ENCODE data around the gene ZC3H10.

The ZC3H10 gene

DNA sequence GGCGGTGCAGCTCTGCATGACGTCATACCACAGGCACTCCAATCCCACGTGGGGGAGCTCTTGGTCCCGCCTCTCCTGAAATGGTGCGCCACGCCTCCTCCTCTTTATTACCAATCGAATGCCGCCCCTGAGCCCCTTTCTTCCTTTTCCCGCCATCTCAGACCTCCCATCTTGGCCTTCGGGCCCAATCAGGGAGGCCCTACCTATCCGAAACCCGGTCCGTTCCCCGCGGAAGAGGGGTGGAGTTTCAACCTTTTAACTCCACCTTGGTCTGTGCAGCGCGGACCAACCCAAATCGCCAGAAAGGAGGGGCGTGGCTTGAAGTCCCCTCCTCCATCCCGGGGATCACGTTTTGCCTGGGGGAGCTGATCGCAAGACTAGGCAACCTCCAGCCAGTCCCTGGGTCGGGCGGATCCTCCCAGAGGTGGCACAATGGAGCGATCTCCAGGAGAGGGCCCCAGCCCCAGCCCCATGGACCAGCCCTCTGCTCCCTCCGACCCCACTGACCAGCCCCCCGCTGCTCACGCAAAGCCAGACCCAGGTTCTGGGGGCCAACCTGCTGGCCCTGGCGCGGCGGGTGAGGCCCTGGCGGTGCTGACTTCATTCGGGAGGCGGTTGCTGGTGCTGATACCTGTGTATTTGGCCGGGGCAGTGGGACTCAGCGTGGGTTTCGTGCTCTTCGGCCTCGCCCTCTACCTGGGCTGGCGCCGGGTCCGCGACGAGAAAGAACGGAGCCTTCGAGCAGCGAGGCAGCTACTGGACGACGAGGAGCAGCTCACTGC lies 10.0 kb downstream of the ZC3H10 start, which contains the start of gene ESYT1:
ESYT1 (plus strand) TSS at position 380 of the 782 bp plus-strand sequence; CDS start at position 433, 53 bp downstream.
- peak; percentile 89 to 96 for DNase-seq (ENCODE audit: low read depth in 2 of 2)

DNA sequence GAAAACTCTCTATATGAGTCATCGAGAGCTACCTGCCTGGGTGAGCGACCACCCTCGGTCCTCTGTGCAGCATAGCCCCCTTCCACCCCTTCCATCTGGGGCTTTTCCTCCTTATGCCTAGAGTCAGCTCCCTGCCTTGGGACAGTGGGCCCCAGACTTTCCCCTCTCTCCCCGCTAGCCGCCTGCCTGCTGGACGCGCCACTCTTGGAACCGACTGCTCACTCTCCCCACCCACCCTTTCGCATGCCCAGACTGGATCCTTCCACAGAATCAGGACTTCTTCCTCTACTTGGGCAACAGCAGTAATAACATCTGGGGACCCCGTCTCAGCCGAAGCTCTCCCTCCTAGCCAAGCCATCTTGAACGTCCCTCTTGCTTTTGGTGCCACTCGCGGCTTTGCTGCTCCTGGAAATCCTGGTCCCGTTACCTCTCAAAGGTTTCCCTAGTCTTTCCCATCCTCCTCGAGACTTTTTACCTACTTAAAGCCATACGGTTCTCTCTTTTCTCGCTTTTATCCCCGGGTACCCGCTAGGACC lies 10.7 kb downstream of the ZC3H10 start:
- DNase-seq (ENCODE audit: low read depth in 2 of 2), result no peak

DNA sequence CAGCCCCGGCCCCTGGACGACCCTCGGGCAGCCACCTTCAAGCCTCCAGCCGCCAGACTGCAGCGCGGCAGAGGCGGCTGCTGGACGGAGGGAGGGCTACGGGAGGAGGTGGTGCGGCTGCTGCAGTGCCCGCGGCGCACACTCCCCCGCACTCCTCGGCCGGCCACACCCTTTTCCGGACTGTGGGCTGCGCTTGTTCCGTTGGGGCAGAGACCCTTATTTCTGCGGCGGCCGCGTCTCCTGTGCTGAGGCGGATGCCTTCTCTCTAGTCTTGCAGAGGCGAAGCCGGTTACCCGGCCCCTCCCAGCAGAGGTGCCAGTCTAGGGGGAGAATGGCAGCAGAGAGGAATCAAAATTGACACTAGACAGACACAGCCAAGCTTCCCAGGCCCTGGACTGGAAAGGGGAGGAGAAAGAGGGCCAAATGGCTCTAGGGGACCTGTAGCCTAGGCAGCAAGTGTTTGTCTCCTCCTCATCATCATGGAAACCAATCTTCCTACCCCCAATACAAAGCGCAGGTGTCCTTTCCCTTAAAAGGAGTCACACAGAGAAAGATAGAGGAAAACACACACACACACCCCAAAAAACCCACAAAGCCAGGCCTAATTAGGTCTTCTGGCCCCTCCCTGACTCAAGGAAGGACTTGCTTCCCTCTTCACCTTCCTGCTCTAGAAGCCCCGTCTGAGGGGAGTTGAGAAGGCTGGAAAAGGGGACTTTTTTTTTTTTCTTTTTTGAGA lies 11.3 kb downstream of the ZC3H10 start:
- peak; percentile 34 to 55 for DNase-seq (ENCODE audit: low read depth in 2 of 2)

DNA sequence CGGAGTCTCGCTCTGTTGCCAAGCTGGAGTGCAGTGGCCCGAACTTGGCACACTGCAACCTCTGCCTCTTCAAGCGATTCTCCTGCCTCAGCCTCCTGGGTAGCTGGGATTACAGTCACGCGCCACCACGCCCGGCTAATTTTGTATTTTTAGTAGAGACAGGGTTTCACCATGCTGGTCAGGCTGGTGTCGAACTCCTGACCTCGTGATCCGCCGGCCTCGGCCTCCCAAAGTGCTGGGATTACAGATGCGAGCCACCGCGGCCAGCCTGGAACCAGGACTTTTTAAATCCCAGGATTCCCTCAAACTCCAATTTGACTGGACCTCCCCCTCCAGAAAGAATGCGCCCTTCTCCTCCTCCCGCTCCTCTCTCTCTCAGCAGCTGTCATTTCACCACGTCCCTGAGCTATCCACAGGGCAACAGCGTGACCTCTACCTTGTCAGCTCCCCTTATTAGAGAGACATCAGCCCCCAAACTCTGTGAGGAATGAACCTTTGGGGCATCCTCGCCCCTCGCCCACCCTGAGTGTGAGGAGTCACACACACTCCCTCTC lies 12.0 kb downstream of the ZC3H10 start:
- DNase-seq (ENCODE audit: low read depth in 2 of 2), result no peak

DNA sequence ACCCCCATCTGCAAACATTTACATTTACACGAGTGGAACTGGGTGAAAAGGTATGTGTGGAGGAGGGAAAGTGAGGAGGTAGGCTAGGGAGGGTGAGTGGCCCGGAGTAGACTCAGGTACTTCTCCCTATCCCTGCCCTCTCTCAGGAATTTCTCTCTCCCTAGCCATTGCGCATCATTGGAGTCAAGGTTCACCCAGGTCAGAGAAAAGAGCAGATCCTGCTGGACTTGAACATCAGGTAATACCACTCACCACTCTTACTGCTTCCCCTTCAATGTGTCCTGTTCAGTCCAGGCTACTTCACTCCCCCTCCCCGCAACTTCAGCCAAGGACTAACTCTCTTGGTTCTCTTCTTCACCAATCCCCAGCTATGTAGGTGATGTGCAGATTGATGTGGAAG lies 12.8 kb downstream of the ZC3H10 start:
- DNase-seq (ENCODE audit: low read depth in 2 of 2), result no peak

DNA sequence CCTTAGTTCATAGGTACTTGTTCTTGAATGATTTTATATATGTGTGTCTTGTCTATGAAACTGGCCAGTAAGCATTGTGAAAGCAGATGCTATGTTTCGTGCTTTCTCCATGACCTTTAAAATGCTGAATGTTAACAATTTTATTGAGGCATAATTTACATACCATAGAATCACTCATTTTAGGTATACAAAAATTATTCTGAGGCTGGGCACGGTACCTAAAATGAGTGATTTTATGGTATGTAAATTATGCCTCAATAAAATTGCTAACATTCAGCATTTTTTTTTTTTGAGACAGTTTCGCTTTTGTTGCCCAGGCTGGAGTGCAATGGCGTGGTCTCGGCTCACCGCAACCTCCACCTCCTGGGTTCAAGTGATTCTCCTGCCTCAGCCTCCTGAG lies 16.8 kb downstream of the ZC3H10 start:
- no peak for DNase-seq (ENCODE audit: low read depth in 2 of 2)

DNA sequence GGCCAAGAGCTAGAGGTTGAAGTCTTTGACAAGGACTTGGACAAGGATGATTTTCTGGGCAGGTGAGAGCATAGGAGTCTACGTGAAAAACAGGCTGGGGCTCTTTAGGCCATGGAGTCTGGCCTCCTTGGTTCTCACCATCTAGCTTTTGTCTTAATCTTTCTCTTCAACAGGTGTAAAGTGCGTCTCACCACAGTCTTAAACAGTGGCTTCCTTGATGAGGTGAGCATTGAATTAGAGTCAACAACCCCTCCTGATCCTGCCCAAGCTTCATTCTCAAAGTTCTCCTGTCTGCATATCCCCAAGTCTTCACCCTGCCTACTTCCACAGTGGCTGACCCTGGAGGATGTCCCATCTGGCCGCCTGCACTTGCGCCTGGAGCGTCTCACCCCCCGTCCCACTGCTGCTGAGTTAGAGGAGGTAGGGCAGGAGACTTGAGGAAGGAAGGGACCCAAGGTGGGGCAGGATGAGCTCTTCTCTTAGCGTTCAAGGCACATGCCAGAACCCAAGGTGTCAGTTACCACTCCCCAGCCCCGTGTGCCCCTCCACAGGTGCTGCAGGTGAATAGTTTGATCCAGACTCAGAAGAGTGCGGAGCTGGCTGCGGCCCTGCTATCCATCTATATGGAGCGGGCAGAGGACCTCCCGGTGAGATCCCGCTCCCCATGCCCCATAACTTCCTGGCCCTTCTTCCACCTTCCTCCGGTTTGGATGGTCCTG lies 19.9 kb downstream of the ZC3H10 start:
- DNase-seq (ENCODE audit: low read depth in 2 of 2), result no peak

DNA sequence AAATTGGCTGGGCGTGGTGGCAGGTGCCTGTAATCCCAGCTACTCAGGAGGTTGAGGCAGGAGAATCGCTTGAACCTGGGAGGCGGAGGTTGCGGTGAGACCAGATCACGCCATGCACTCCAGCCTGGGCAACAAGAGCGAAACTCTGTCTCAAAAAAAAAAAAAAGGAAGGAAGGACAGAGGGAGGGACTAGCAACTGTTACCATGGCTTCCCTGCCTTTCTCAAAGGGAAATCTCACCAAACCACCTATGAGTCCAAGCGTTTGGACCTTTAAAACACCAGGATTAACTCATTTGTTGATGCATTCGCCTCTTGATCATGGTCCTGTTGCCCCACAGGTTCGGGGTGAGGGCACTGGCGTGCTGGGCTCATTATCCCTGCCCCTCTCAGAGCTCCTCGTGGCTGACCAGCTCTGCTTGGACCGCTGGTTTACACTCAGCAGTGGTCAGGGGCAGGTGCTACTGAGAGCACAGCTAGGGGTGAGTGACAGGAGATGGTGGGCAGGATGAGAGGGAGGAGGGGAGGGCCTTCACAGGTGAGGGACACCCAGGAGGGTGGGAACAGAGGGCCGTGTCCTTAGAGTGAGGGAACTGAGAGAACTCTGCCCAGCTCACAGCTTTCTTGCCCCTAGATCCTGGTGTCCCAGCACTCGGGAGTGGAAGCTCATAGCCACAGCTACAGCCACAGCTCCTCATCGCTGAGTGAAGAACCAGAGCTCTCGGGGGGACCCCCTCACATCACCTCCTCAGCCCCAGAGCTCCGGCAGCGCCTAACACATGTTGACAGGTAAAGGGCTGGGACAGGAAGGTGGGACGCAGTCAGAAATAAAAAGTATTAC lies 24.1 kb downstream of the ZC3H10 start:
- DNase-seq (ENCODE audit: low read depth in 2 of 2), result no peak

DNA sequence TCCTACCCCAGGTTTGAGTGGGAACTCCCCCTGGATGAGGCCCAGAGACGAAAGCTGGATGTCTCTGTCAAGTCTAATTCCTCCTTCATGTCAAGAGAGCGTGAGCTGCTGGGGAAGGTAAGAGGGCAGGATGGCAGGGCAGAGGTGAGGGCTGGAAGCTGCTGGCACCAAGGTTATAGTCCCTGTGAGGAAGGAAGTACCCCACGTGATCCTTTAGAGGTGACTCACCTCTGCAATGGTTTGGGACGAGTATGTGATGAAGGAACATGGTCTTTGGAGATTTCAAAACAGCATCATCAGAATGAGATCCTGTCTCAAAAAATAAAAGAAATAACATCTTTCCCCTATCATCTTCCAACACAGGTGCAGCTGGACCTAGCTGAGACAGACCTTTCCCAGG lies 25.2 kb downstream of the ZC3H10 start:
- no peak for DNase-seq (ENCODE audit: low read depth in 2 of 2)

DNA sequence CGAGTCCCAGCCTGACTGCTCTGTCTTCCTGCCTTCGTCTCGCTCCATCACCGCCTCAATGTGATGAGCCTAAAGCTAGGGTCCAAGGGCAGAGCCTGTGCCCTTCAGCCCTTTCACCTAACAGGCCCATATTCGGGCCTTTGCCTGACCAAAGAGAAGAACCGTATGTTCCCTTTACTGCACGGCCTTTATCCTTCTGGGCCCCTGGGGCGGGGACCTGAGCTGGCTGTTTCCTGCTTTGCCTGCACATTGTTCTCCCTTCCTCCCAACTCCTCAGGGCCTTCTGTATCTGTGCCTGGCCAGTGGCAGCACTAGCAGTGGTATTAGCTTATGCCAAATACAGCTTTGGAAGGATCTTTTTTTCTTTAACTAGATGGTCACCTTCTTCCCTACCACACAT lies 25.8 kb downstream of the ZC3H10 start:
- DNase-seq (ENCODE audit: low read depth in 2 of 2), result no peak

DNA sequence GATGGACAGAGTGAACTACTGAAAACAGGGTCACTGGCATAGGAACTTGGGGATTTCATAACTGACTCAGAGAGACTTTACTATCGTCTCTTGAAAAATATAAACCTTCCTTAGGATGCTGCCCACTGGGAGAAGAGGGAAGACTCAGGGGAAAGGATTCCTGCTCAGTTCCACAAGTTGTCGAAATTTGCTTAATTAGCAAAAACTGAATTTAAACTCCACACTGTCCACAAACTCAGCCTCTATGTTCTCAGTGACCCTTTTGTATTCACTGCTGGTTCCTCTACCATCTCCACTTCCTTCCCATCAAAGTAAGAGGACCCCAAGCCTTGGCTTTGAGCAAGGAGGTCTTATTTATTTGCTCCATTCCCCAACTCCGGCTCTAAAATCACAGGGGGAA lies 27.2 kb downstream of the ZC3H10 start:
- DNase-seq (ENCODE audit: low read depth in 2 of 2), result no peak

DNA sequence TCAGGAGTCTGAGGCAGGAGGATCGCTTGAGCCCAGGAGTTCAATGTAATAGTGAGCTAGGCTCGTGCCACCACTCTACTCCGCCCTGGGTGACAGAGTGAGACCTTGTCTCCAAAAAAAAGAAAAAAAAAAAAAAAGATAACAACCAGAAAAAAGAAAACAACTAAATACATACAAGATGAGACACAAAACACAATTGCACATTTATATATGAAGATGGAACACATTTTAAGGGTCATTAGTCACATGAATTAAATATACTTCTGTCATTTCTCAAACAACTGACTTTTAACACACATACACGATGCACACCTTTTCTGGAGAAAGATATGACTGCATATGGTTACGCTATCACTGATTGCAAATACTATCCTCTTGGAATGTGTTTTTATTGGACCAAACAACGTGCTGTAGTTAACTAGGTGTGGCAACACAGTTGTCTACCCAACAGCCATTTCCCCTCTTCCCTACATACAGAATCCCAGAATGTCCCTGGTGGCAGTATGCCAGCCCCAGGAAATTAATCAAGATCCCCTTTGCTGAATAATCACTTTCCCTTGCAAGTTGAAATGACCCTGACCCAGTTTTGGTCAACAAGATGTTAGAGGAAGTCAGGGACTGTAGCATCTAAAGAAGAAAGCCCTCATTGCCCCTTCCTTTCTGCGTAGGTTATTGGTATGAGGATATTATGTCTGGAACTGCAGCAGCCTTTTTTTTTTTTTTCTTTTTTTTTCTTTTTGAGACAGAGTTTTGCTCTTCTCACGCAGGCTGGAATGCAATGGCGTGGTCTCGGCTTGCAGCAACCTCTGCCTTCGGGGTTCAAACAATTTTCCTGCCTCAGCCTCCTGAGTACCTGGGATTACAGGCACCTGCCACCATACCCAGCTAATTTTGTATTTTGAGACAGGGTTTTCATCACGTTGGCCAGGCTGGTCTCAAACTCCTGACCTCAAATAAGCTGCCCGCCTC lies 28.7 kb downstream of the ZC3H10 start:
- no peak for DNase-seq (ENCODE audit: low read depth in 2 of 2)

DNA sequence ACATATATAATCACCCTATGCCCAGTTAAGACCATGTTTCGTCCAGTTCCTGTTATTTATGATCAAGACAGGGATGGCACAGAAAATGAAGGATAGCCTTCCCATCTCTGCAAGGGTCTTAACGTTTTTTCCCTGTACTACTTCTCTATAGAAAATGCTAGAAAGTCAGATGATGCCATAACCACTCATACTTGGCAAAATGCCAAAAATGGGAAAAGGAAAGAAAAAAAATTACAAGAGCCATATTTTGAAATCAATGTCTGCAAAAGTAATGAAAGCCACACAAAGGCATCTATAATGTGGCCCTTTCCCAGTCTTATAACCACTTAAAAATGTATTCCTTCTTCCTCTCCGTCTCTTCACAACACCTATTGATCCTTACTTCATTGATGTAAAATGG lies 32.5 kb downstream of the ZC3H10 start:
- DNase-seq (ENCODE audit: low read depth in 2 of 2), result no peak

DNA sequence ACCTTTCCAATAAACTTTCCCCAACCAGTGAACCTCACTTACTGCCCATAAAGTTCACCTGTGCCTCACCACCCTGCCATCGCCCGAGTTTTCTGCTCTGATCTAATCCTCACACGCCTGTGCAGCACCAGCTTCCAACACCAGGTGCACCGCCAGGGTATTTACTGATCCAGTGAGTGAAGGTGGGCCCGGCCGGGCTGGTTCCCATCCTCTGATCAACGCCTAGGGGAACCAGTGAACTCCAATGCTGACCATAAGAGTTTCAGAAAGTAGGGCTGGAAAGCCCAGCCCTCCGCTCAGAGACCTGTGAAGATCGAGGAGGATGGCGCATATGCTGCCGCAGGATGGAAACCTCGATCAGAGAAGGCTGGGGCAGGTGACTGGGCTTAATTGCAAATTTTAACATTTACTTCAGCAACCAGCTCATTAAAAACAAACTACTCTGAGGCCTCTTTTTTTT lies 33.6 kb downstream of the ZC3H10 start:
- DNase-seq (ENCODE audit: low read depth in 2 of 2), result peak; percentile 66 to 67

DNA sequence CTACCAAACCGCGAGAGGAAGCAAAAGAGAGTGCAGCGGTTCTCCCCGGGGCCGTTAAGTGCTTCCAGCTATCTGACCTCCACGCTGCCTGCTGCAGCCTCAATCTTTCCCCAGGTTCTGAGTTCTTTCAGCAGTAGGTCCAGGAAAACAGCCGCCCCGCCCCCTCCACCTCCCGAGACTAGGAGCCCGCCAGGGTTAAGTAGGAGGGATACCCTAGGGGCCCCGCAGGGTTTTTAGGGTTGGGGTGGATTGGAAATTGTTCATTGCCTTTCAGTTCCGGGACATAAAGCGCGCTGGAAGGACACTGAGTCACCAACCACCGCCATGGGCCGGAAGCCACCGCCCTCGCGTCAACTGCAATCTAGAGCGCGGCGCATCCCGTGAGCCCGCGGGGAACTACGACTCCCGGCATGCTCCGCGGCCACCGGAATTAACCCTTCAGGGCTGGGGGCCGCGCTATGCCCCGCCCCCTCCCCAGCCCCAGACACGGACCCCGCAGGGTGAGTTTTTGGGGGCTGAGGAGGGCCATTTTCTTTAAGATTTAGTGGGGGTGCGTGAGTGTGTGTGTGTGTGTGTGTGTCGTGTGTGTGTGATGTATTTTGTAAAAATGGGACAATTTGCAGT lies 34.2 kb downstream of the ZC3H10 start, which contains the start of gene MYL6B:
MYL6B (plus strand) TSS at position 456 of the 624 bp plus-strand sequence. CDS start 1,332 bp downstream, outside the sequence.
- peak; percentile 91 to 95 for DNase-seq (ENCODE audit: low read depth in 2 of 2)

DNA sequence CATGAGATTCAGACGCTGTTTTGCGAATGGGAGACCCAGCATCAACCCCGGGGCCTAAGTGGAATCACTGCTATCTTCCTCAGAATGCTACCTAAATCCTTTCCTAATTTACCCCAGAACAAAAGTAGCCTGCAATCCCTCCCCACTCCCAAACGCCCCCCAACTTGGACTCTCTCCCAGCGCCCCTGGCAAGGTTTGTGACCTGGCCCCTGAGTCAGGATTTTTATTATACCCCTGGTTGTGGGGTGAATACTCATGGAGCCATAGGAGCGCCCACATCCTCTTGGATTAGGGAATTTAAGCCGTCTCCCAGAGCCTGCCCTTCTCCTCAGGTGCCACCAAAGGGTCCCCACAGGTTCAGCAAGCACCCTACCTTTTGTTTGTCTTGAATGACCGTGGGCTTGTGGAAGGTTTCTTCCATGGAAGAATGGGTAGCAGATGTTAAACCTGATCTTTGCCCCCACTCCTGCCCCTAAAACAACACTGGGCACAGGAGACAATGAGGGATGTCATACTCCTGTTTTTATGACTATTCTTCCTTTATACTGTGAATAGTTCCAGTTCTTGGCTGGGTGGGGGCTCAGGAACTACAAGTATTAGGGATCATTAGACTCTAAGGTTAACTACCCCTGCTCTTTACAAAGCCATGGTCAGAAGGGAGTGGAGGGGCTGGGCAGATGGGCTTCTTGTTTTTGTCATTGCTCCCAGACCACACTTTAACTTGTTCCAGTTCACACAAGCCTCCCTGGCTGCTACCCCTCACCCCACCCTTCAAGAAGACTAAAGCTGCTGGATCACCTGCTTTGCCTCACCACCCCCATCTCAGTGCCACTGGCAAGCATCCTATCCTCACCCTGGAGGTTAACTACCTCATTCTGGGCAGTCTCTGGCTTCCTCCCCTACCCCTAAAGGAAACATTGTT lies 35.0 kb downstream of the ZC3H10 start:
- no peak for DNase-seq (ENCODE audit: low read depth in 2 of 2)

DNA sequence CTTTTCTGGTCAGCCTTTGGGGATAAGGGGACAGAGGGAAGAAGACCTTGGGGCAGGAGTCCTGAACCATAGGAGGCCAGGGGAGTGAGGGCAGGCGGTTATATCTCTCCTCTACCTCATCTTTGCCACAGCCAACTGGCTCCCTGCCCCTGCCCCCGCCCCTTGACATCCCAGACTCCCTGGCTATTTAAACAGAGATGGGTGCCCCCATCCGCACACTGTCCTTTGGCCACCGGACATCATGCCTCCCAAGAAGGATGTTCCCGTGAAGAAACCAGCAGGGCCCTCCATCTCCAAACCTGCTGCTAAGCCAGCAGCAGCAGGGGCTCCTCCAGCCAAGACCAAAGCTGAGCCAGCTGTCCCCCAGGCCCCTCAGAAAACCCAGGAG lies 35.6 kb downstream of the ZC3H10 start:
- no peak for DNase-seq (ENCODE audit: low read depth in 2 of 2)

DNA sequence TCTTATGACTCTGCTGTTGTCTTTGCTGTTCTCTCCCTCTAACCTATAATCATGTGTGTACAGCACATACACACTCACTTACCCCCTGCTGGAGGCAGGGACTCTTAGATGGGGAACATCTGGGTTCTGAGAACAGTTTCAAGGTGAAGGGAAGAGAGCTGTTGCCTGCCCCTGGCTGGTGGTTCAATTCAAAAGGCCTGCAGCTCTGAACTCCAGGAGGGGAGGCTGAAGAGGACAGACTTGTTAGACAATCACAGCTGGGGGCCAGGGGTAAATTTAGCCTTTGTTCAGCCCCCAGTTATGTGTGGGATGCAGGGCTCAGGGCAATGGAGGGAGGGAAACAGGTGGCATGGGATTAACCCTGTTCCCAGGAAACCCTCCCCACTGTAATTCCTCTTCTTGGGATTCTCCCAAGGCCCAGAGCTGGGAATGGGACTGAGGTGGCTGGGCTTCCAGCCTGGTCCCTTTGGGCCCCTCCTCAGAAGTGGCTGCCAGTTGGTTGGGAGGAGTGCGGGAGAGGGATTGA lies 36.2 kb downstream of the ZC3H10 start:
- no peak for DNase-seq (ENCODE audit: low read depth in 2 of 2)
